ENCODE data around the gene HAND1.

DNA sequence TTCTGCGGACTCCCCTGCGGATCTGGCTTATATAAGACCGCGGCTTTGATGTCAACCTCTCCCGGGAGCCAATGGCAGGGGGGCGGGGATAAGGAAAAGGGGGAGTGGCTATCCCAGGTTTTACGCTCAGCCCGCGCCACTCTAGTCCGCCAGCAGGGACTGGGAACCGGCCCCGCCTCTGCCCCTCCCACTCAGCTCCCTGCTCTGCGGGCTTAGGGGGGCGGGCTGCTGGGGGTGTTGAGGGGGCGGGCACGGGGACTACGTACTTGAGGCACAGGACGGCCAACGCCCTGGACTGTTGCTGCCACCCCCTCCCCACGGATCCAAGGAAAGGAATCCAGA lies at the start of gene HAND1:
- no peak for TF ChIP-seq ZNF561 (CRISPR knock-in tag; conservative IDR thresholded peaks at IDR 0.05)
- TF ChIP-seq, protein P1, sequence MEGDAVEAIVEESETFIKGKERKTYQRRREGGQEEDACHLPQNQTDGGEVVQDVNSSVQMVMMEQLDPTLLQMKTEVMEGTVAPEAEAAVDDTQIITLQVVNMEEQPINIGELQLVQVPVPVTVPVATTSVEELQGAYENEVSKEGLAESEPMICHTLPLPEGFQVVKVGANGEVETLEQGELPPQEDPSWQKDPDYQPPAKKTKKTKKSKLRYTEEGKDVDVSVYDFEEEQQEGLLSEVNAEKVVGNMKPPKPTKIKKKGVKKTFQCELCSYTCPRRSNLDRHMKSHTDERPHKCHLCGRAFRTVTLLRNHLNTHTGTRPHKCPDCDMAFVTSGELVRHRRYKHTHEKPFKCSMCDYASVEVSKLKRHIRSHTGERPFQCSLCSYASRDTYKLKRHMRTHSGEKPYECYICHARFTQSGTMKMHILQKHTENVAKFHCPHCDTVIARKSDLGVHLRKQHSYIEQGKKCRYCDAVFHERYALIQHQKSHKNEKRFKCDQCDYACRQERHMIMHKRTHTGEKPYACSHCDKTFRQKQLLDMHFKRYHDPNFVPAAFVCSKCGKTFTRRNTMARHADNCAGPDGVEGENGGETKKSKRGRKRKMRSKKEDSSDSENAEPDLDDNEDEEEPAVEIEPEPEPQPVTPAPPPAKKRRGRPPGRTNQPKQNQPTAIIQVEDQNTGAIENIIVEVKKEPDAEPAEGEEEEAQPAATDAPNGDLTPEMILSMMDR (IDR thresholded peaks at IDR 0.05 in 2 of 3, conservative IDR thresholded peaks at IDR 0.05 in 1 of 3; ENCODE audit: insufficient read depth in 2 of 3, low read depth in 1 of 3, low read length in 3 of 3), result no peak
- no peak for TF ChIP-seq EZH2 (IDR thresholded peaks at IDR 0.05; ENCODE audit: borderline replicate concordance, low read depth, low read length)
- TF ChIP-seq DNMT1 (IDR thresholded peaks at IDR 0.05), result no peak
- TF ChIP-seq NR2F6 (CRISPR knock-in tag; IDR thresholded peaks at IDR 0.05), result no peak
- TF ChIP-seq TCF7L2 (IDR thresholded peaks at IDR 0.05; ENCODE audit: low read depth, low read length), result no peak
- TF ChIP-seq, protein P2, sequence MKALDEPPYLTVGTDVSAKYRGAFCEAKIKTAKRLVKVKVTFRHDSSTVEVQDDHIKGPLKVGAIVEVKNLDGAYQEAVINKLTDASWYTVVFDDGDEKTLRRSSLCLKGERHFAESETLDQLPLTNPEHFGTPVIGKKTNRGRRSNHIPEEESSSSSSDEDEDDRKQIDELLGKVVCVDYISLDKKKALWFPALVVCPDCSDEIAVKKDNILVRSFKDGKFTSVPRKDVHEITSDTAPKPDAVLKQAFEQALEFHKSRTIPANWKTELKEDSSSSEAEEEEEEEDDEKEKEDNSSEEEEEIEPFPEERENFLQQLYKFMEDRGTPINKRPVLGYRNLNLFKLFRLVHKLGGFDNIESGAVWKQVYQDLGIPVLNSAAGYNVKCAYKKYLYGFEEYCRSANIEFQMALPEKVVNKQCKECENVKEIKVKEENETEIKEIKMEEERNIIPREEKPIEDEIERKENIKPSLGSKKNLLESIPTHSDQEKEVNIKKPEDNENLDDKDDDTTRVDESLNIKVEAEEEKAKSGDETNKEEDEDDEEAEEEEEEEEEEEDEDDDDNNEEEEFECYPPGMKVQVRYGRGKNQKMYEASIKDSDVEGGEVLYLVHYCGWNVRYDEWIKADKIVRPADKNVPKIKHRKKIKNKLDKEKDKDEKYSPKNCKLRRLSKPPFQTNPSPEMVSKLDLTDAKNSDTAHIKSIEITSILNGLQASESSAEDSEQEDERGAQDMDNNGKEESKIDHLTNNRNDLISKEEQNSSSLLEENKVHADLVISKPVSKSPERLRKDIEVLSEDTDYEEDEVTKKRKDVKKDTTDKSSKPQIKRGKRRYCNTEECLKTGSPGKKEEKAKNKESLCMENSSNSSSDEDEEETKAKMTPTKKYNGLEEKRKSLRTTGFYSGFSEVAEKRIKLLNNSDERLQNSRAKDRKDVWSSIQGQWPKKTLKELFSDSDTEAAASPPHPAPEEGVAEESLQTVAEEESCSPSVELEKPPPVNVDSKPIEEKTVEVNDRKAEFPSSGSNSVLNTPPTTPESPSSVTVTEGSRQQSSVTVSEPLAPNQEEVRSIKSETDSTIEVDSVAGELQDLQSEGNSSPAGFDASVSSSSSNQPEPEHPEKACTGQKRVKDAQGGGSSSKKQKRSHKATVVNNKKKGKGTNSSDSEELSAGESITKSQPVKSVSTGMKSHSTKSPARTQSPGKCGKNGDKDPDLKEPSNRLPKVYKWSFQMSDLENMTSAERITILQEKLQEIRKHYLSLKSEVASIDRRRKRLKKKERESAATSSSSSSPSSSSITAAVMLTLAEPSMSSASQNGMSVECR (CRISPR knock-in tag; IDR thresholded peaks at IDR 0.05), result no peak
- no peak for TF ChIP-seq PYGO2 (tag; IDR thresholded peaks at IDR 0.05)
- TF ChIP-seq XRCC3 (IDR thresholded peaks at IDR 0.05), result no peak
